ENCODE results near the gene NTRK3.

The NTRK3 gene

GRCh38 chr15:88018869-88019641, 237.5 kb downstream of the NTRK3 start:
- Histone ChIP-seq H3K4me2 (ENCODE audit: insufficient read depth, low read length) (no peak overlapping the region), H2AFZ (ENCODE audit: low read depth, low read length) (no peak overlapping the region), H3K27me3 (ENCODE audit: insufficient read depth, low read length, poor library complexity) (no peaks in the 10 kb centered on the region), H3K4me3 (ENCODE audit: low read depth in 1 of 2, low read length in 2 of 2) (no peak overlapping the region), H4K20me1 (ENCODE audit: insufficient read depth, low read length) (no peaks in the 10 kb centered on the region), H3K36me3 (ENCODE audit: insufficient read depth, low read length) (no peaks in the 10 kb centered on the region), H3K4me1 (ENCODE audit: insufficient read depth, low read length) (no peaks in the 10 kb centered on the region), H3K9ac (ENCODE audit: low read depth, low read length) (no peak overlapping the region), H3K9me3 (ENCODE audit: insufficient read depth, low read length, severe bottlenecking) (no peaks in the 10 kb centered on the region), H3K27ac (ENCODE audit: low read length) (no peak overlapping the region), H3K79me2 (ENCODE audit: insufficient read depth, low read length) (no peaks in the 10 kb centered on the region)
- ATAC-seq (ENCODE audit: insufficient read depth, low read depth) (no peak), DNase-seq (no peak)
- TF ChIP-seq EZH2 (IDR thresholded peaks at IDR 0.05; ENCODE audit: borderline replicate concordance, low read depth, low read length, severe bottlenecking) (no peak), CTCF (IDR thresholded peaks at IDR 0.05; ENCODE audit: borderline replicate concordance, extremely low read depth, low read length, poor library complexity, severe bottlenecking) (no peak)

- TF ChIP-seq CTCF (IDR thresholded peaks at IDR 0.05; ENCODE audit: borderline replicate concordance, extremely low read depth, low read length, poor library complexity, severe bottlenecking), result no peak
- TF ChIP-seq EZH2 (IDR thresholded peaks at IDR 0.05; ENCODE audit: borderline replicate concordance, low read depth, low read length, severe bottlenecking), result no peak
- H4K20me1 ChIP-seq (ENCODE audit: insufficient read depth, low read length), result no peaks in the 10 kb centered on the region
- no peaks in the 10 kb centered on the region for H3K79me2 ChIP-seq (ENCODE audit: insufficient read depth, low read length)
Measured at GRCh38 chr15:88017753-88018152, 238.8 kb downstream of the NTRK3 start.

GRCh38 chr15:88016406-88016805, 240.1 kb downstream of the NTRK3 start:
- H3K9me3 ChIP-seq (ENCODE audit: insufficient read depth, low read length, severe bottlenecking), result no peaks in the 10 kb centered on the region
- no peak overlapping the region for H3K4me3 ChIP-seq (ENCODE audit: low read depth in 1 of 2, low read length in 2 of 2)
- no peaks in the 10 kb centered on the region for H4K20me1 ChIP-seq (ENCODE audit: insufficient read depth, low read length)
- H3K4me2 ChIP-seq (ENCODE audit: insufficient read depth, low read length), result no peak overlapping the region
- H3K79me2 ChIP-seq (ENCODE audit: insufficient read depth, low read length), result no peaks in the 10 kb centered on the region
- TF ChIP-seq CTCF (IDR thresholded peaks at IDR 0.05; ENCODE audit: borderline replicate concordance, extremely low read depth, low read length, poor library complexity, severe bottlenecking) (no peak), EZH2 (IDR thresholded peaks at IDR 0.05; ENCODE audit: borderline replicate concordance, low read depth, low read length, severe bottlenecking) (no peak)
- no peaks in the 10 kb centered on the region for H3K4me1 ChIP-seq (ENCODE audit: insufficient read depth, low read length)
- ATAC-seq (ENCODE audit: insufficient read depth, low read depth), result no peak
- H3K36me3 ChIP-seq (ENCODE audit: insufficient read depth, low read length), result no peaks in the 10 kb centered on the region
- H3K9ac ChIP-seq (ENCODE audit: low read depth, low read length), result no peak overlapping the region
- H2AFZ ChIP-seq (ENCODE audit: low read depth, low read length), result no peak overlapping the region
- no peak overlapping the region for H3K27ac ChIP-seq (ENCODE audit: low read length)
- DNase-seq, result no peak
- H3K27me3 ChIP-seq (ENCODE audit: insufficient read depth, low read length, poor library complexity), result no peaks in the 10 kb centered on the region

More at GRCh38 chr15:88017753-88018152, 238.8 kb downstream of the NTRK3 start:
- Histone ChIP-seq H2AFZ (ENCODE audit: low read depth, low read length) (no peak overlapping the region), H3K36me3 (ENCODE audit: insufficient read depth, low read length) (no peaks in the 10 kb centered on the region), H3K9me3 (ENCODE audit: insufficient read depth, low read length, severe bottlenecking) (no peaks in the 10 kb centered on the region), H3K27me3 (ENCODE audit: insufficient read depth, low read length, poor library complexity) (no peaks in the 10 kb centered on the region), H3K4me3 (ENCODE audit: low read depth in 1 of 2, low read length in 2 of 2) (no peak overlapping the region), H3K4me1 (ENCODE audit: insufficient read depth, low read length) (no peaks in the 10 kb centered on the region), H3K9ac (ENCODE audit: low read depth, low read length) (no peak overlapping the region), H3K4me2 (ENCODE audit: insufficient read depth, low read length) (no peak overlapping the region), H3K27ac (ENCODE audit: low read length) (no peak overlapping the region)
- ATAC-seq (ENCODE audit: insufficient read depth, low read depth) (no peak), DNase-seq (no peak)
